Suprapubic skin (tissue), 4 donors: ENCODE measurements around the gene RPL10A. TPM values are rescaled to one million over a fixed set of nuclear protein-coding genes. Genes with fewer than 3 reads are reported as not detected.
A peak's percentile ranks its signal among the peaks of the same experiment; 100 is the strongest.

Experiments used
- DNase-seq, 2 donors: peaks; one replicate each; pipeline ENCODE4 v3.0.0-alpha.2; 2019; ENCODE audit warnings: low spot score in 2 of 2
- H3K27ac ChIP-seq: fragments of 200-600 bp; sonication (generic); one replicate; pipeline ENCODE4 v1.5.1; 2019
- H3K27me3 ChIP-seq: fragments of 200-600 bp; sonication (generic); one replicate; pipeline ENCODE4 v1.5.1; 2019
- H3K36me3 ChIP-seq: fragments of 200-600 bp; sonication (generic); one replicate; pipeline ENCODE4 v1.5.1; 2019
- H3K4me1 ChIP-seq: fragments of 200-600 bp; sonication (generic); one replicate; pipeline ENCODE4 v1.5.1; 2019
- H3K4me3 ChIP-seq: fragments of 200-600 bp; sonication (generic); one replicate; pipeline ENCODE4 v1.5.1; 2019; ENCODE audit warnings: mild to moderate bottlenecking
- H3K9me3 ChIP-seq: fragments of 200-600 bp; sonication (generic); one replicate; pipeline ENCODE4 v1.5.1; 2019
- EP300 ChIP-seq: sonication (generic); formaldehyde crosslinking; IDR thresholded peaks from one replicate; pipeline ENCODE4 v1.6.1; 2017; ENCODE audit warnings: antibody characterized with exemption
- POLR2A ChIP-seq, 2 donors: fragments of 450-650 bp; IDR thresholded peaks; one replicate each; pipeline ENCODE4 v1.6.1; 2017; ENCODE audit warnings: antibody characterized with exemption in 2 of 2, mild to moderate bottlenecking in 2 of 2, moderate library complexity in 2 of 2
- POLR2AphosphoS5 ChIP-seq, 3 donors: sonication (generic); formaldehyde crosslinking; IDR thresholded peaks; one replicate each; pipeline ENCODE4 v1.6.1; 2017; ENCODE audit warnings: antibody characterized with exemption in 3 of 3
- WGBS: methylation state at CpG from one replicate; pipeline ENCODE4 v1.1.5; 2018; 5-methylcytosine and 5-hydroxymethylcytosine counted together
- total RNA-seq, 4 donors: library from RNA; depleted of rRNA; stranded (reverse); fragments of >200 nt; gene quantifications; one replicate each; pipeline ENCODE4 v1.1.0, GENCODE V29; 2016
- TF ChIP-seq, protein P1 (sequence below), 2 donors: fragments of 200-600 bp in 1 of 2; fragments of 450-650 bp in 1 of 2; sonication (generic) in 1 of 2; IDR thresholded peaks; one replicate each; pipeline ENCODE4 v1.5.1; 2016 to 2019; ENCODE audit warnings: antibody characterized with exemption in 2 of 2, mild to moderate bottlenecking in 1 of 2, moderate library complexity in 1 of 2

Gene RPL10A
- total RNA-seq, 4 donors from 2014 or later = 1,092 to 2,148 (median 1,858) TPM

DNA sequence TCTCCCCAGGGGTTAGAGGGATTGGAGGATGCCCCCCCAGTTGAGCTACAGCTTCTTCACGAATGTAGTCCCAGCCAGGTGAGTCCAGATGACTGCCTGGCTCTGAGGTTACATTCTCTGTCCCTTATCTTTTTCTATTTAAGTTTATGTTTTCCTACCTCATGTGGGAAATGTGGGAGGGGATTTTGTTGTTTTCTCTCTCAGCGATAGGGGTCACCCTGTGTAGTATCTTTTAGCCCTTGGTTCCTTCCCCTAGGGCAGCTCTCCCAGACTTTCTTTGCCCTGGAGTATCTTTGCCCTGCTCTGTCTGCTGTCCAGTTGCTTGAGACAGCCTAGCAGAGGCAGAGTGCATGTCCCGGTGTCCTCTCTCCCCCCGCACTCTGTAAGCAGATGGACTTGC, 10.3 kb upstream of the RPL10A start:
- Histone ChIP-seq H3K27me3 (no peaks in the 10 kb centered on the region), H3K9me3 (no peaks in the 10 kb centered on the region), H3K27ac (no peak overlapping the region), H3K36me3 (peaks cover 38% of the 10 kb centered on the region), H3K4me1 (peaks cover 39% of the 10 kb centered on the region), H3K4me3 (no peak overlapping the region)
- DNase-seq = no peak
- WGBS = 86% methylated on average over 4 of the region's 4 CpGs
- TF ChIP-seq EP300 = no peak
- no peak for TF ChIP-seq POLR2A (IDR thresholded peaks at IDR 0.05)
- TF ChIP-seq POLR2AphosphoS5 (IDR thresholded peaks at IDR 0.05) = no peak
- TF ChIP-seq, protein P1, sequence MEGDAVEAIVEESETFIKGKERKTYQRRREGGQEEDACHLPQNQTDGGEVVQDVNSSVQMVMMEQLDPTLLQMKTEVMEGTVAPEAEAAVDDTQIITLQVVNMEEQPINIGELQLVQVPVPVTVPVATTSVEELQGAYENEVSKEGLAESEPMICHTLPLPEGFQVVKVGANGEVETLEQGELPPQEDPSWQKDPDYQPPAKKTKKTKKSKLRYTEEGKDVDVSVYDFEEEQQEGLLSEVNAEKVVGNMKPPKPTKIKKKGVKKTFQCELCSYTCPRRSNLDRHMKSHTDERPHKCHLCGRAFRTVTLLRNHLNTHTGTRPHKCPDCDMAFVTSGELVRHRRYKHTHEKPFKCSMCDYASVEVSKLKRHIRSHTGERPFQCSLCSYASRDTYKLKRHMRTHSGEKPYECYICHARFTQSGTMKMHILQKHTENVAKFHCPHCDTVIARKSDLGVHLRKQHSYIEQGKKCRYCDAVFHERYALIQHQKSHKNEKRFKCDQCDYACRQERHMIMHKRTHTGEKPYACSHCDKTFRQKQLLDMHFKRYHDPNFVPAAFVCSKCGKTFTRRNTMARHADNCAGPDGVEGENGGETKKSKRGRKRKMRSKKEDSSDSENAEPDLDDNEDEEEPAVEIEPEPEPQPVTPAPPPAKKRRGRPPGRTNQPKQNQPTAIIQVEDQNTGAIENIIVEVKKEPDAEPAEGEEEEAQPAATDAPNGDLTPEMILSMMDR (IDR thresholded peaks at IDR 0.05) = no peak

DNA sequence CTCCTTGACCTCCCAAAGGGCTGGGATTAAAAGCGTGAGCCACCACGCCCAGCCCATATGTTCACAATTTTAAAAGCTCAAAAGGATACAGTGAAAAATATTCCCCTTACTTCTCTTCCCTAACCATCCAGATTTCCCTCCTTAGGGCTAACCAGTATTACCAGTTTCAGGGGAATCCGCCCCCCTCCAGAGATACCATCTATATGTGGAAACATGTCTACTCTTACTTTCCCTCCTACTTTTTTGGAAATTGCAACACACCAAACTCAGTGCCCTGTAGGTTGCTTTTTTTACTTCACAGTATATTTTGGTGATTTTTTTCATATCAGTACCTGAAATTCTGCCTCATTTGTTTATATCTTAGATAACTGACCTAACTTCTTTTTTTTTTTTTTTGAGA, 6.9 kb upstream of the RPL10A start:
- H3K4me3 ChIP-seq = no peak overlapping the region
- TF ChIP-seq, protein P1 (IDR thresholded peaks at IDR 0.05) = no peak
- no peak for TF ChIP-seq POLR2AphosphoS5 (IDR thresholded peaks at IDR 0.05)
- TF ChIP-seq EP300 = no peak
- TF ChIP-seq POLR2A (IDR thresholded peaks at IDR 0.05) = no peak
- H3K27me3 ChIP-seq = no peaks in the 10 kb centered on the region
- H3K4me1 ChIP-seq = peaks cover 13% of the 10 kb centered on the region
- H3K27ac ChIP-seq = no peak overlapping the region
- peaks cover 42% of the 10 kb centered on the region for H3K36me3 ChIP-seq
- no peaks in the 10 kb centered on the region for H3K9me3 ChIP-seq
- 47% methylated on average over 3 of the region's 3 CpGs for WGBS
- no peak for DNase-seq

DNA sequence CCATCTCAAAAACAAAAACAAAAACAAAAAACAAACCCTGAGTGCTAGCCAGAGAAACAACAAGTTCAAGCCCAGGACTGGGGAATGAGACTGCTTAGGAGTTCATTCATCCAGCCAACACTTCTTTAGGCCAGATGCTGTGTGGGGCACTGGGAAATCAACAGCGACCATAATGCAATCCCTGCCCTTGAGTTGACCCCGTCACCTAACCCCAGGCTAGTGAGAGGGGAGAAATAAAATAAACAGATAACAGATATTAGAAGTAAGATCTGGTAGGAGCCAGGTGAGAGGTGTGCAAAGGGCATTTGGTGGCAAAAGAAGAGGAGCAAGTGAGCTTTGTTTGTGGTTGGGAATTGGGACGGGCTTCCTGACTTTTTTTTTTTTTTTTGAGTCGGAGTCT, 4.9 kb upstream of the RPL10A start:
- Histone ChIP-seq H3K4me1 (peaks cover 21% of the 10 kb centered on the region), H3K9me3 (no peaks in the 10 kb centered on the region), H3K27ac (no peak overlapping the region), H3K4me3 (no peak overlapping the region), H3K27me3 (no peaks in the 10 kb centered on the region), H3K36me3 (peaks cover 43% of the 10 kb centered on the region)
- DNase-seq = no peak
- WGBS = 90% methylated on average over 4 of the region's 4 CpGs
- no peak for TF ChIP-seq POLR2AphosphoS5 (IDR thresholded peaks at IDR 0.05)
- TF ChIP-seq POLR2A (IDR thresholded peaks at IDR 0.05) = no peak
- TF ChIP-seq EP300 = no peak
- TF ChIP-seq, protein P1 (IDR thresholded peaks at IDR 0.05) = no peak

DNA sequence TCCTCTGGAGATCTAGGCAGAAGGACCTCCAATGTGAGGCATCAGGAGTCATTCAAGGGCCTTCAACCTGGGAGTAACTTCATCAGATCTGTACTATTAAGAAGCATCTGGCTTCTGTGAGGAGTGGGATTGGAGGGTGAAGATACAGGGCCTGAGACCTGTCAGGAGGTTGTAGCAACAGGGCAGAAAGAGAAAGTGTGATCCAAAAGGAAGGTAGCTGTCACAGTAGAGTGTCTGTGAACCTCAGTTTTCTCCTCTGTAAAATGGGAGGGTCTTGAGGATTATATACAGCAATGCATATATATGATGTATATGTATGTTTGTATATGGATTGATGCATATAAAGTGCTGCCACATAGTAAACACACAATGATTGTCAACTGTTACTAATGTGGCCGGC, 2.6 kb upstream of the RPL10A start:
- Histone ChIP-seq H3K4me3 (no peak overlapping the region), H3K27me3 (no peaks in the 10 kb centered on the region), H3K9me3 (no peaks in the 10 kb centered on the region), H3K27ac (no peak overlapping the region), H3K36me3 (peaks cover 31% of the 10 kb centered on the region), H3K4me1 (peaks cover 34% of the 10 kb centered on the region)
- 100% methylated on average over 1 of the region's 1 CpG for whole genome bisulfite sequencing
- TF ChIP-seq POLR2A (IDR thresholded peaks at IDR 0.05) = no peak
- TF ChIP-seq POLR2AphosphoS5 (IDR thresholded peaks at IDR 0.05) = no peak
- no peak for TF ChIP-seq EP300
- TF ChIP-seq, protein P1 (IDR thresholded peaks at IDR 0.05) = no peak
- DNase-seq = no peak

DNA sequence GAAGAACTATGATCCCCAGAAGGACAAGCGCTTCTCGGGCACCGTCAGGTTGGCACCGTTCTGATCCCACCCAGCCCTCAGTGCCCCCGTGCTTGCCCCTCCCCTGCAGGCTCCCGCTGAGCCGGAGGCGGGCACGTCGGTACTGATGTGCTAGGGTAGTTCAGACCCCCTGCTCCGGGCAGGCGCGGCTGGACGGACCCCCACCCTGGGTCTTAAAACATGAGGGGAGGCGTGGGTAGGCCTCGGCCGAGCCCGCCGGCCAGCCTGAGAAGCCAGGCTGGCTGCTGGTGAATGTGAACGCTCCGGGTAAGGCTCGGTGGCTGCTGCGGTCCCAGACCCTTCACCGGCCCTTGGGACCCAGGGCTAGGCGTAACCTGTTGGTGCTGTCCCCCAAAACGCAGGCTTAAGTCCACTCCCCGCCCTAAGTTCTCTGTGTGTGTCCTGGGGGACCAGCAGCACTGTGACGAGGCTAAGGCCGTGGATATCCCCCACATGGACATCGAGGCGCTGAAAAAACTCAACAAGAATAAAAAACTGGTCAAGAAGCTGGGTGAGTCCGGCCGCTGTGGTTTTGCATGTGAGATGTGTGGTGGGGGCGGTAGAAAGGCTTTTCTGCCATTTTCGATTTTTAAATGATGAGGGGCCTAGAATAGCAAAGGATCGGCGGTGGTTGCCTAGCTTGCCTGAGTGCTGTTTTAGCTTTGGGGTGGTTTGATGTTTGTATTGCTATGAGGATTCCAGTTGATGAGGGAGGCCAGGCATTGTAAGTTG, 964 bp downstream of the RPL10A start:
- no peak for DNase-seq
- WGBS = 6% methylated on average over 13 of the region's 37 CpGs
- TF ChIP-seq, protein P1 (IDR thresholded peaks at IDR 0.05) = no peak
- TF ChIP-seq POLR2AphosphoS5 (IDR thresholded peaks at IDR 0.05) (no peak), POLR2A (IDR thresholded peaks at IDR 0.05) (no peak), EP300 (no peak)
- Histone ChIP-seq H3K27ac (peak overlapping the region; percentile 95), H3K27me3 (no peaks in the 10 kb centered on the region), H3K4me1 (peaks cover 49% of the 10 kb centered on the region), H3K4me3 (peak overlapping the region; percentile 87), H3K9me3 (no peaks in the 10 kb centered on the region), H3K36me3 (peaks cover 43% of the 10 kb centered on the region)
